ENCODE measurements around the gene CD48.

Gene CD48

DNA sequence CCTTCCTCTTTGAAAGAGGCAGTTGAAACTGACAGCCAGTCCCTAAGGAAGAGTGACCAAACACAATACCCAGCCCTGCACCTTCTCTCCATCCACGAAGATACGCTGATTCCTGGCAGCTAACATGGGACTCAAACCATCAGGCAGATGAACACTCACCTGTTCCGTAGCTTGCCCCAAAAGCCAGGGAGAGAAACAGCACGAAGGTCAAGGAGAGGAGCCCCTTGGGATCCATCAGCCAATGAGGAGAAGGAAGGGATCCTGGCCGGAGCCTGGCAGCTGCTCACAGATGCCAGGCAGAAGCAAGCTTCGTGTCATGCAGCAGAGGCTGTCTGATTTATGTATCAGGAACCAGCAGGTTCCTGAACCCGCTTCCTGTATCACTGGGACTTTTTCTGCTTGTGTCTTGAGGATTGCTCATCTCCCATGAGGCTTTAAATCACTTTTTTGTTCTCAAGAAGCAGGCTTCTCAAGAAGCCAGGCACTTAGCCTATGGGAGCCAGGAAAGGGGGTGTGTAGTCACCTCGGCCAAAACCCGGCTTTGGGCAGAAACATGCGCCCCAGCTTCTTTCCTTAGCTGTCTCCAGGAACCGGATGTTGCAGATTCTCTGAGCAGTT, 64.8 kb downstream of the CD48 start, which contains the start of gene SLAMF1:
TSS of gene SLAMF1 (minus strand) at position 334 of the 618 bp plus-strand sequence. CDS start at position 235, 99 bp downstream.
- no peak for DNase-seq

- no peak for DNase-seq
These were observed 65.4 kb downstream of the CD48 start for GRCh38 chr1:160646180-160646579.

GRCh38 chr1:160645386-160646130, 66.1 kb downstream of the CD48 start:
- no peak for DNase-seq

- DNase-seq = no peak
These were observed 67.2 kb downstream of the CD48 start for GRCh38 chr1:160644399-160644798.

DNA sequence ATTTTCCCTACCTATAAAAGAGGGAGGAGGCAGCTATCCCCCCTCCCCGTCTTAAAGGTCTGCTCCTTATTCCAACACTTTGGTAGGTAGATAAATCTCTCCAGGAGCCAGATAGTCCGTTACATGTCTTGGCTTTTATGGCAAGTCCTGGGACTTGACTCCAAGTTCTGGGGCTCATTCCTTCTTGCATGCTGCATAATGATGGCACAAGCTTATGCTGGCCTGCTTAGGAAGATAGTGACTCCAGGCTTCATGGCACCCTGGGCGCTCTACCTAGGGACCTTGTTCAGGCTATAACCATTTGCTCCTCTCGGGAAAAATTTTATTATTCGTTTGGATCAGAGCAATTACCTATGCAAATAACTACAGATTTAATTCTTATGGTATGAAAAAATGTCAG, 68.5 kb downstream of the CD48 start:
- no peak for DNase-seq

GRCh38 chr1:160642281-160642644, 69.4 kb downstream of the CD48 start:
- no peak for DNase-seq

- no peak for DNase-seq
These were observed 70.0 kb downstream of the CD48 start for GRCh38 chr1:160641323-160642280.

DNA sequence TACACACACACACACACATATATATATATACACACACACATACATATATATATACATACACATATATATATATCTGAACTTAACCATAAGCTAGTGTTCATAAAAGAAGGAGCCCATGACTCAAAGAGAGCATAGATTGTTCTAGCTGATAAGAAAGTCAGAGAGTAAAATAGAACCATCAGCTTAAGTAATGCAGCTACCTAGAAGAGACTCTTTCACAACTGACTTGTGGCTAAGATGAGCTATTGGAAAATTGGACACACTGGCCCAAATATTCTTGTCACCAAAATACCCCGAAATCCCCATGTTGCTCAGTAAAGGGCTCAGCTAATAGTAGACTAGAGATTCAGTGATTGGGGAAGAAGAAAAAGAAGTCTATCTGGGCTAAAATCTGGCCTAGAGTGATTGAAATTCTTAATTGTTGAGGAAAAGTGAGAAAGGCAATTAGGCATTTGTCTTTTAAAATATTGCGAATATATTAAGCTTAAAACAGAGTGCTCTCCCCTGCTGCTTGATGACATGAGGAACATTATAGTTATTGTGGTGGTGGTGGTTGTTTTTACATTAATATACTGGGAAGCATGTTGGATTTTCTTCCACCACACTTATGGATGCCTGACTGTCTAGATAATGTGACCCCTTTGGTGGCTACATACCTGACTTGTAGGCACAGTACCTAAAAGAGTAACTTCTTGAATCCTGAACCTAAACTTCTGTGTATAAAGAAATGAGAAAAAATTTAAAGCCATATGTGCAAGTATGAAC, 71.1 kb downstream of the CD48 start:
- no peak for DNase-seq

- DNase-seq = no peak
These were observed 72.0 kb downstream of the CD48 start for GRCh38 chr1:160639652-160640051.

DNA sequence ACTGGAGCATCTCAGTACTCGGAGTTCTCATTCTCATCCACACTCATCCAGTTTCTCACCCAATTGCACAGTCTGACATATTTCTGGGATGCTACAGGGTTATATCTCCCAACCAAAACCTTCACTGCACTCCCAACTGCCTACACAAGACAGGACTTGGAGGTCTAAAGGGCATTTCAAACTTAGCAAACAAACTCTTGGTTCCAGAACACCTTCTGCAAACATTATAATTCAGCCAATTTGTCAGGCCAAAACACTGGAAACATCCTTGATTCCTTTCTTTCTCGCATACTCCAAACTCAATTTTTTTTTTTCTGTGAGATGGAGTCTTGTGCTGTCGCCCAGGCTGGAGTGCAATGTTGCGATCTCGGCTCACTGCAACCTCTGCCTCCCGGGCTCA, 72.7 kb downstream of the CD48 start:
- DNase-seq = no peak

- no peak for DNase-seq
These were observed 73.1 kb downstream of the CD48 start for GRCh38 chr1:160638540-160638857.

DNA sequence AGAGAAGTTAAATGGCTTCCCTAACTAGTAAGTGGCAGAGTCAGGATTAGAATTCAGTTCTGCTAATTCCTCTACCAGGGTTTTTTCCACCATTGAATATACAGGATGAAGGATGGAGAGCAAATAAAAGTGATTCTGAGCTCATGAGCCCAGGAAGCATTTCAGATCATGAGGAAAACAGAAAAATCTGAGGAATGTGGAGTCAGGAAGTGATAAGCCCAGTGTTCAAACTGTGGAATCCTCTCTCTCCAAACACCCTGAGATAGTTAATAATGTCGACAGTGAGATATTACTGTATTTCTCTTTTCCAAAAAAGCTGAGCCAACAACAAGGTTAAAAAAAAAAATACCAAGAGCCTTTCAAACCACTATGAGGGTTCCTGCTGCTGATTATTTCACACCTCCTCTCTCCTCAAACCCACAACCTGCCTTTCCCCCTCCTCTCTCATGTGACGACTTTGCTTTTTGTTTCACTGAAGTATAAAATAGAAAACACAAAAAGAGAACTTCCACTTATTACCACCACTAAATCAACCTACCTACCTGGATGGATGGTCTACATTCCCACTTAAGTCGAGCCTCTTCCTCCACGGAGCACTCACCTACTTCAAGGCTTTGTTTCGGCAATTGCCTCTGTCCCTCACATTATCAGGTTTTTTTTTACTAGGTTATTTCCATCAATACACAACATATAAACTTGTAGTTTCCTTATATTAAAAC, 73.6 kb downstream of the CD48 start:
- no peak for DNase-seq

- DNase-seq = no peak
These were observed 74.6 kb downstream of the CD48 start for GRCh38 chr1:160637065-160637464.

- no peak for DNase-seq
These were observed 75.1 kb downstream of the CD48 start for GRCh38 chr1:160636547-160636946.

- no peak for DNase-seq
These were observed 75.5 kb downstream of the CD48 start for GRCh38 chr1:160636076-160636475.

DNA sequence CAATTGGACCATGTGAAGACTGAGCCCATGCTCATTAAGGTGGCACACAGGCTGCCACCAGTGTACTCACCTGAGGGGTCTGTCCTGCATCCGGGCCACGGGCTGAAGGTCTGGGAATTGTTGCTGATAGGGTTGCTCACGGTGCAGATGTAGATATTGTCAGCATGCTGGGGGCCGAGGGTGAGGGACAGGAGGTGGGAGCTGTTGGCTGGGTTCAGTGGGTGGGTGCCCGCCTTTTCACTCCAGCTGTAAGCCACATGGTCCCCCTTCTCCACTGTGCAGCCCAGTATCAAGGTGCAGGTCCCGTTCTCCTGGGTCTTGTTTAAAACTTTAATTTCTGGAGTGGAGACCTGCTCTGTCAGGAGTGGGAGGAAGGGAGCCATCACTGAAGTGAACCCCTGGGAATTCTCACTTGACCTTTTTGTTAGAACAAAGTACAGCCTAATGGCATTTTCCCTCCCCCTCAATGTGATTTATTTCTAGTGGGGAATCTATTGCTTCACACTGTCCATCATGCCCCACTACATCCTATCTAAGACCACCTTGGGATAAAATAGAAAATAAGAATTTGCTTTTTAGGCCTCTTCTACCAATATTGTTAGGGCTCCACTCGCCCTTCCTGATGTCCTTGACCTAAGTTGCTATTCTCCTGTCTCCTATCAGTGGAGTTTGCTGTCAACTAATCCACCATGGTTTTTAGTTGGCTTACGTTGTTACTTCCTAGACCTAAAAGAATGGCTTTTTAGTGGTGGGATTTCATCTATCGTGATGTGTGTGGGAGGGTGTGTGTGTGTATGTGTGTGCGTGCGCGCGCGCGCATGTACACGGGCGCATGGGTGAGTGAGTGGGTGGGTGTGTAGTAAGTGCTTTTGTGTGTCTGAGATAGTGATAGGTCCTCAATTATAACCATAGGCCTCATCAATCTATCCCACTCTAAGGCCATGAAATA, 76.8 kb downstream of the CD48 start:
- no peak for DNase-seq

DNA sequence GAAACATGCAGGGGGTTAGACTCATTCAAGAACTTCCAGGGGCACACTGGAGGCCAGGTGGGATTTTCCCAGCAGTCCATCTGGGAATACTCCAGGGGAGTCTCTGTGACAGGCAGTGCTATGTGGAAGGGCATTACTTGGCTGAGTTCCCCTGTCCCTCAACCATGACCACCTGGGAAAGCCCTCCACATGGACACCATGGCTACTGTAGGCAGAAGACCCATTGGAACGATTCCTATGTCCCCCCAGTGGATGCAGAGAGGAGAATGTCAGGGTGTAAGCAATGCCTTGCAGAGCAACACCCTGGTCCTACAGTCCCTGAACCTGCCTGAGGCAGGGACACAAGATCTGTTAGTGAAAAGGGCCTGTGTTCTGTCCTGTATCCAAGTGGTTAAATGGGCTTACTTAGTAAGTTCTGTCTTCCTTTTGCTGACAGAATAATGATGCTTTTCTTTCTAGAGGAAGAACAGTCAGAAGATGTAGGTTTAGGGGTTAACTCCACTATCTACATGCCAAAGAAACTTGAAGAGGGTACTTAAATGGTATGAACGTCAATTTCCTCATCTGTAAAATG, 78.2 kb downstream of the CD48 start:
- DNase-seq = no peak

- no peak for DNase-seq
These were observed 79.5 kb downstream of the CD48 start for GRCh38 chr1:160631983-160632625.

DNA sequence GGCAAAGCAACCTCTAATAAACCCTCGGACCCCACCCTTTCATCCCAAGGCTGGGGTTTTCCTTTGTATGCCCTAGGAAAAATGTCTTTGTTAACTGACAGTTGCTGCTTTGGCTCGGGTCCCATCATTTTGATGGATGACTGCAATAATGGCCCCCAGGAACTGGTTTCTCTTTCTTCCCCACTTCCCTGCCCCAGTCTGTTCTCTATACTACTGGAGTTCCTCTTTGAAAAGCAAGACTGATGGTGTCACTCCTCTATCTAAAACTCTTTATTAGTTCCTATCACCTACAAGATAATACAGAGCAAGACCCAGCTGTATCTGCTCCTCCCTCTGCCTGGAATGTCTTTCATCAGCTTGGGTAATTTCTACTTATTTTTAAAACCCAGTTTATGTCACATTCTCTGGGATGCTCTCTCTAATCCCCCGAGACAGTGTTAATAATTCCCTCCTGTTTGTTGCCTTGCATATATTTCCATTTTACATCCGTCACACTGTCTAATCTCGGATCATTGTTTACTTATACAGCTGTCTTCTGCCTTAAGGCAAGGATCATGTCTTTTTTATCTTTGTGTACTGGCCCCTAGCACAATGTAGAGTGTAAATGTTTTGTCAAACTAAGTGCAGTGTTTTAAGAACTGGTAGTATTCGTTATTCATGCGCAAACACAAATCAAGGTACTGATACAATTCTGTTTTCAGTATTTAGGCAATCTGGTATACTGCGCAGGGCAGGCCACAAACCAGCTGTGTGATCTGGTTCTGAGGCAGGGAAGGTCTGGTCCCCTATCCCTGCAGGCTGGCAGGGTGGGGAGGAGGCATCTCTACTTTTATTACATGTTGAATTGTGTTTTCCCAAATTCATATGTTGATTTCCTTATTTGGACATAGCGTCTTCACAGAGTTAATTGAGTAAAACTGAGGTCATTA, 80.8 kb downstream of the CD48 start:
- no peak for DNase-seq

All from activated CD4-positive, alpha-beta T cell treated with anti-CD3 and anti-CD28 coated beads for 1 hour (primary cell).